GM19025 (cell line): ENCODE data around the gene CCND1.
"Not testable (repeated sequence)": the region's sequence is repeated elsewhere in the genome, so short reads cannot be mapped to it uniquely, and the experiment has no call there.

ENCODE experiments used
- ATAC-seq: cut with Tn5 transposase; IDR thresholded peaks from one replicate; pipeline ENCODE4 v1.9.1; 2021; ENCODE audit warnings: mild to moderate bottlenecking, low read depth, moderate library complexity; ENCODE audit not compliant: unreplicated experiment

The CCND1 gene

DNA sequence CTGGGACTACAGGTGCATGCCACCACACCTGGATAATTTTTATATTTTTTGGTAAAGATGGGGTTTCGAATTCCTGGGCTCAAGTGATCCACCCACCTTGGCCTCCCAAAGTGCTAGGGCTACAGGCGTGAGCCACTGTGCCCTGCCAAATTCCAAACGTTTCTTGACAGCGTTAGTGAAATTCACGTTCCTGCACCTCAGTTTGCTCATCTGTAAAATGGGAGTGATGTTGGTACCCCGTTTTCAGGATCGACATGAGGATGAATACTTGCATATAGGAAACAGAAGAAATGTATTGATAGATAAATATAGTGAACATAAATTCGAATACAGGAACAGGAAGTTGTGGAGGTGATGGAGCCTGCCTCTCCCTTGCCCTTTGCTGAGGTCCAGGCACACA lies 44.4 kb downstream of the CCND1 start:
- no peak for ATAC-seq

- no peak for ATAC-seq
Measured at GRCh38 chr11:69686452-69686851, 45.5 kb downstream of the CCND1 start.

DNA sequence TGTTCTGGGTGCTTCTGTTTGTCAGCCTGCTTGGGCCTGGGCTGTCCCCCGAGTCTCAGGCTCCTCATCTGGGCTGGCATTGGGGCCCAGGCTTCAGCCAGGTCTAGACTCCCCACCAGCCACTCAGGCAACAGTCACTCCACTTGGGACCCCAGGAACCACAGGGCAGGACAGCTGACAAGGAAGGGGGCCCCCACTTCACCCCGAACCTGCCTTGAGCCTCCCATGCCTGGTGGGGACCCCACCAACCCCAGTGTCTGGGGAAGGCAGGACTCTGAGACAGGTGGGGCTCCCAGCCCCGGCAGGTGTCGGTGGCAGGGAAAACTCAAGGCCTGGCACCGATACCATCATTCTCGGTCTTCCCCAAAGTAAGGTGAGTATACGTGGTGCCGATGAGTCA lies 45.9 kb downstream of the CCND1 start:
- no peak for ATAC-seq

GRCh38 chr11:69687969-69688771 lies 47.2 kb downstream of the CCND1 start:
- not testable (repeated sequence) for ATAC-seq

- no peak for ATAC-seq
Measured at GRCh38 chr11:69689484-69690319, 48.7 kb downstream of the CCND1 start.

DNA sequence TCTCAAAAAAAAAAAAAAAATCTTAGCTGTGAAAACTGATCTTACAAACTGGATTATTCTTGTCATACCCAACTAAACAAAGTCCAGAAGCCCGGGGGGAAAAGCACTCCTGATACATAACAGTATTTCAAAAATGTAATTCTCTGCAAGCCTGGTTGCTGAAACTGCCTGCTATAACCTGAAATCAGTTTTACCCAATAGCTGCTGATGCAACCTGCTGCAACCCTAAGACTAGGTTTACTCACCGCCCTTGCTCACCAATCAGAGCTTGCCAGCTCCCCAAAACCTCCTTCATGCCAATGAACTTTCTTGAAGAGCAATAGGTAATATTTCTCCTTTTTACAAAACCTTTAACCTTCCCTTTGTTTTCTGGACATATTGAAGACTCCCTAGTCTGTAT lies 50.5 kb downstream of the CCND1 start:
- ATAC-seq = no peak

DNA sequence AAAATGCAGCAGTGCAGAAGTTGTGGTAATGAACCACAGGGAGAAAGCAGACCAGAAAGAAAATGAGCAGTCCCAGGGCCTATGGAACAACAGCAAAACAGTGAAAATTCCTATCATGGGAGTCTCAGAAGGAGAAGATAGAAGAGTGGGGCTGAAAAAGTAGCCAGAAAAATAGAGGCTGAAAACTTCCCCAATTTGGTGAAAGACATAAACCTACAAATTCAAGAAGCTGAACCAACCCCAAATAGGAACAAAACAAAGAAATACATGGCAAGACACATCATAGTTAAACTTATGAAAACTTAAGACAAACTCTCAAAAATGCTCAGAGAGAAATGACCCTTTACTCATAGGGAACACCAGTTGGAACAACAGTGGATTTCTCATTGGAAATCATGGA lies 51.5 kb downstream of the CCND1 start:
- no peak for ATAC-seq

- ATAC-seq = no peak
Measured at GRCh38 chr11:69694781-69695180, 53.8 kb downstream of the CCND1 start.

DNA sequence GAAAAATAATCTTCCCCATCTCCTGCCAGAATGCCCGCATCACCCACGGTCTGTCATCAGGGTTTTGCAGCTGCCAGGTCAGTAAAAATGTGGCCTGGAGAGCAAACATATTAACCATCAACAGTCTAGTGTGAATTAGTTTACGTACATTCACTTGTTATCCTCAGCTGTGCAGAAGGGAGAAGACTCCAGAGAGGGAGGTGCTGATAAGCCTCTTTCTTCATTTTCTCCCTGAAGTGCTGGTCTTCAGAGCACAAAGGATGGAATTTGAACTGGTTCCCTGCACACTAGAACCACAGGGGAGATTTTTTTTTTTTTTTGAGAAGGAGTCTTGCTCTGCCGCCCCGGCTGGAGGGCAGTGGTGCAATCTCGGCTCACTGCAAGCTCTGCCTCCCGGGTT lies 54.6 kb downstream of the CCND1 start:
- no peak for ATAC-seq

DNA sequence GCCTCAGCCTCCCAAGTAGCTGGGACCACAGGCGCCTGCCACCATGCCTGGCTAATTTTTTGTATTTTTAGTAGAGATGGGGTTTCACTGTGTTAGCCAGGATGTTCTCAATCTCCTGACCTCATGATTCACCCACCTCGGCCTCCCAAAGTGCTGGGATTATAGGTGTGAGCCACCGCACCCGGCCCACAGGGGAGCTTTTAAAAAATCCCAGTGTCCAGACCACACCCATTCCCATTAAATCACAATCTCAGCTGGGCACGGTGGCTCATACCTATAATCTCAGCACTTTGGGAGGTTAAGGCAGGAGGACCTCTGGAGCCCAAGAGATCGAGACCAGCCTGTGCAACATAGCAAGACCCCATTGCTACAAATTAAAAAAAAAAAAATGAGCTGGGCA lies 55.0 kb downstream of the CCND1 start:
- ATAC-seq = not testable (repeated sequence)

DNA sequence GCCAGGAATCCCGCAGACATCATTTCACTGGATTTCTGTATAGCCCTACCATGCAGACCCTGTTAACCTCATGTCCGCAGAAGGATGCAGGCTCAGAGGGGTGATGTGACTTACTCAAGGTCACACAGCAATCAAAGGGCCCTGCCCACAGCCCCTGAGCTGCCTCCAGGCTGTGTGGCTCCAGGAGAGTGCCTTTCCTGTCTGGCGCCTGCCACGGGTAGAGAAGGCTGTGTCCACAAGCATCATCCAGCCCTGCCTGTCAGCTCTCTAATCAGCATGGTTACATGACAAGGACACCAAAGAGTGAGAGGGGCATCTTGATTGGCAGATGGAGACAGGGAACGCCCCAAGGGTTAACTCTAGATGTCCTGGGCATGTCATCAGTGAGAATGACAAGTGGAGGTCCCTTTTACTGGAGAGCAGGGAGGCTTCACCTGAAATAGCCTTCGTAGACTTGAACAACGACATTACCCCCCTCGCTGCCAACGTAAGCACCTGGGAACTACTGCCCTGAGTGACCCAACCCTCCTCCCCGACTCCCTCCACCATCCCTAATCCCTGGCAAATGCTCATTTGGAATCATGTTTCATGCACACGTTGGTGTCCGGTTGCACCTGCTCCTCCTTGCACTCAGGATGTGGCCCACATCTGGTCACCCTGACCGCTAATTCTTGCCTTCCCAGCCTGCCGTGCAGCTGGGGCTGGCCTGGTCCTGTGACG lies 56.0 kb downstream of the CCND1 start:
- no peak for ATAC-seq

DNA sequence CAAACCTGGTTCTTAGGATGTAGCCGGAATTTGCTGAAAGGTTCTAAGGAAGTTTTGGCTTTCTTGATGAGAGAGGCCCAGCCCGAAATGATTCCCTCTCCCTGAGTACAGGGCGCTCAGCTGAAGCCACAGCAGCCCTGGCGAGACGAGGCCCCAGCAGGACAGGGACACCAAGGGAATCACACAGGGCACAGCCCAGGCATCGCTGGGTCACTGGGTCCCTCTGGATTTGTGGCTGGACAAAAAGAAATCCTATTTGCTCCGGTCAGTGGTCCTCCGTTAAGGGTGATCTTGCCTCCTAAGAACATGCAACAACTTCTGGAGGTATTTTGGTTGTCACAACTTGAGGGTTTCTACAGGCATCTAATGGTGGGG lies 56.5 kb downstream of the CCND1 start:
- no peak for ATAC-seq

GRCh38 chr11:69697861-69698260 lies 56.9 kb downstream of the CCND1 start:
- ATAC-seq = no peak

DNA sequence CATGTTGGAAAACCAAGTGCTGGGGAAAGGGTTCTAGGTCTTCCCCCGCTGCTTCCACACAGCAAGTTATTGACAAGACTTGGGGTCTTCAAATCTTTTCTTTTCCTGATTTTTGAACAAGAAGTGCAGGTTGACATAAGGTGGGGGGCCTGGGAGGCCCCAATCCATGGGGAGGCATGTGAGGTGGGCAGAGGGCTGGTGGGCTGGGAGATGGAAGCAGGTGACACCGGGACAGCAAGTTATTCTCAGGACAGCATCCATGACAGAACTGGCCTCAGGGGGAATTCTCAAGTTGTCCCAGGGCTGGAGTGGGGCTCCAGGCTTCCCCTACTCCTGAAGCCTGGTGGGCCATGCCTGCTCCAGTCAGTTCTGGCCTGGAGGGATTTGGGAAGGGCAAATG lies 57.4 kb downstream of the CCND1 start:
- no peak for ATAC-seq

DNA sequence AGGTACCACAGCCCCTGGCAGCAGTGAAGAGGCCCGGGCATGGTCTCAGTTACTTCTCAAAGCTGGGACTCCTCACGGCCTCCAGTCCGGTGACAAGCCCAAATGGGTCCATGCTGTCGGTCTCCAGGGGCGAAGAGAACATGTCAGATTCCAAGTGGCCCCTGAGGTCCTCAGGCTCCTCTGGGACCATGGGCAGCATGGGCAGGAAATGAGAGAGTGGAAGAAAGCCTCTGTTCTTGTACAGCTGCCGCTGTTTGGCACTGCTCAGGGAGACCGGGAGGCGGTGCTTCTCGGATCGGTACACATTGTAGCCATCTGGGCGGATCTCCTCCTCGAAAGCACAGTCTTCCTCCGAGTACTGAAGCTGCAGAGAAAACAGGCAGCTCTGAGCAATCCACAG lies 58.3 kb downstream of the CCND1 start:
- ATAC-seq = no peak

GRCh38 chr11:69700278-69701140 lies 59.6 kb downstream of the CCND1 start:
- no peak for ATAC-seq

DNA sequence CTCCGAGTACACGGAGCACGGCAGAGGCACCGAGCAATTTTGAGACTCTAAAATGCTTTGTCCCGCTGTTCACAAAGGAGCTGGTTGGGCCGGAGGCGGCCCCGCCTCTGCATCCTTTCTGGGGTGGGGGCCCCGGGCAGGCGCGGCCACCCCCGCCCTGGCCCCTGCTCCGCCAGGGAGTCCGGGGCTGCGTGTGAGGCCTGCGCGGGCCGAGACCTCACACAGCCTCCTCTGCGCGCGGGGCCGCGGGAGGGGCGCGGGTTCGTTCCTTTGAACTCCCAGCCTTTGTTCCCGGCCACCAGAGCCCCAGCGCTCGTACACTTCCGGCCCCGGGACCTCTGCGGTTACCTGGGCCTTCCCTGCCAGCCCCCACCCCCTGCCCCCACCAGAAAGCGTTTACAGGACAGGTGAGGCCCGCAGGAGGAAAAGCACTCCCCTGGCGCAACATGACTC lies 61.3 kb downstream of the CCND1 start:
- ATAC-seq = no peak

GRCh38 chr11:69702769-69703452 lies 62.0 kb downstream of the CCND1 start:
- no peak for ATAC-seq

GRCh38 chr11:69703453-69703767 lies 62.5 kb downstream of the CCND1 start:
- ATAC-seq = no peak
